ENCODE results near the gene EREG.

DNA sequence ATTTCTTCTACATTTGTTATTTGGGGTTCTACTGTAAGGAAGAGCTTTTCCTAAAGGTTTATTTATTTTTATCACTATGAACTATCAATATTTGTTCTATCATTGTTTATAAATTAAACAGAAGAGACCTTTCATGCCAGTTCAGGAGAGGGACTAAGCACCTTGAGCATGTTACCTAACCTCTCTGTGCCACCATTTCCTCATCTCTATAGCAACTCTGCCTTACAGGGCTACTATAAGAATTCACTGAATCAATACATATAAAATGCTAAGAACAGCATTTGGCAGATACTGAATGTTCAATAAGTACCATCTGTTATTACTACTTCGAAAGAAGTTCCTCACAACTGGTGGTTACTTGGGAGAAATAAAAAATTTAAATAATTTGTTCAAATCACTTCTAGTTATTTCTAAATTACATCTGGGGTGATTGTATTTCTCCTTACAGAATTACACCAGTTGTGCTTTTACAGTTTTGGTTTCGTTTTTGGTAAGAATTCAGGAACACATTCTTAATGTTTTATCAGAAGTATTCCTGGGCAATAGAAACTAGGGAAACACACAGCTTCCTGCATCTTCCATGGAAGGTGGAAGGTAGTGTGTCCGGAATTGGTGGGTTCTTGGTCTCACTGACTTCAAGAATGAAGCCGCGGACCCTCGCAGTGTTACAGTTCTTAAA is 32.9 kb downstream of the EREG start:
- TF ChIP-seq, protein P1, sequence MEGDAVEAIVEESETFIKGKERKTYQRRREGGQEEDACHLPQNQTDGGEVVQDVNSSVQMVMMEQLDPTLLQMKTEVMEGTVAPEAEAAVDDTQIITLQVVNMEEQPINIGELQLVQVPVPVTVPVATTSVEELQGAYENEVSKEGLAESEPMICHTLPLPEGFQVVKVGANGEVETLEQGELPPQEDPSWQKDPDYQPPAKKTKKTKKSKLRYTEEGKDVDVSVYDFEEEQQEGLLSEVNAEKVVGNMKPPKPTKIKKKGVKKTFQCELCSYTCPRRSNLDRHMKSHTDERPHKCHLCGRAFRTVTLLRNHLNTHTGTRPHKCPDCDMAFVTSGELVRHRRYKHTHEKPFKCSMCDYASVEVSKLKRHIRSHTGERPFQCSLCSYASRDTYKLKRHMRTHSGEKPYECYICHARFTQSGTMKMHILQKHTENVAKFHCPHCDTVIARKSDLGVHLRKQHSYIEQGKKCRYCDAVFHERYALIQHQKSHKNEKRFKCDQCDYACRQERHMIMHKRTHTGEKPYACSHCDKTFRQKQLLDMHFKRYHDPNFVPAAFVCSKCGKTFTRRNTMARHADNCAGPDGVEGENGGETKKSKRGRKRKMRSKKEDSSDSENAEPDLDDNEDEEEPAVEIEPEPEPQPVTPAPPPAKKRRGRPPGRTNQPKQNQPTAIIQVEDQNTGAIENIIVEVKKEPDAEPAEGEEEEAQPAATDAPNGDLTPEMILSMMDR (conservative IDR thresholded peaks at IDR 0.05; ENCODE audit: low read length), result no peak
- no peak for TF ChIP-seq EZH2phosphoT487 (IDR thresholded peaks at IDR 0.05; ENCODE audit: borderline replicate concordance, low read depth, low read length)
